ENCODE data around the gene FSIP1.

Gene FSIP1

GRCh38 chr15:39591141-39591895 lies 191.3 kb downstream of the FSIP1 start:
- no peak for DNase-seq

- DNase-seq: no peak
These were observed 192.6 kb downstream of the FSIP1 start for GRCh38 chr15:39589815-39590644.

GRCh38 chr15:39589193-39589814 lies 193.3 kb downstream of the FSIP1 start:
- DNase-seq: no peak

- no peak for DNase-seq
These were observed 194.0 kb downstream of the FSIP1 start for GRCh38 chr15:39588531-39589192.

GRCh38 chr15:39587731-39588530 lies 194.7 kb downstream of the FSIP1 start:
- no peak for DNase-seq

- DNase-seq: no peak
These were observed 195.4 kb downstream of the FSIP1 start for GRCh38 chr15:39587096-39587721.

GRCh38 chr15:39586387-39587095 lies 196.1 kb downstream of the FSIP1 start:
- DNase-seq: no peak

- no peak for DNase-seq
These were observed 196.8 kb downstream of the FSIP1 start for GRCh38 chr15:39585871-39586301.

- DNase-seq: no peak
These were observed 197.2 kb downstream of the FSIP1 start for GRCh38 chr15:39585389-39585841.

GRCh38 chr15:39584662-39585388 lies 197.8 kb downstream of the FSIP1 start:
- DNase-seq: no peak

- DNase-seq: no peak
These were observed 198.4 kb downstream of the FSIP1 start for GRCh38 chr15:39584266-39584659.

GRCh38 chr15:39583596-39584265 lies 198.9 kb downstream of the FSIP1 start:
- DNase-seq: no peak

- DNase-seq: no peak
These were observed 199.6 kb downstream of the FSIP1 start for GRCh38 chr15:39582977-39583595.

- DNase-seq: no peak
These were observed 200.2 kb downstream of the FSIP1 start for GRCh38 chr15:39582286-39582976.

GRCh38 chr15:39581793-39582285 lies 200.8 kb downstream of the FSIP1 start:
- DNase-seq: no peak

GRCh38 chr15:39581242-39581792 lies 201.3 kb downstream of the FSIP1 start:
- no peak for DNase-seq

GRCh38 chr15:39580485-39581241 lies 202.0 kb downstream of the FSIP1 start, which contains the start of gene THBS1:
THBS1 (plus strand) TSS chr15:39581079; CDS start chr15:39581858, 779 bp downstream.
- DNase-seq: no peak

All from NCI-H187 treated with DMSO at 0.1 percent for 48 hours (cell line).